Activated CD4-positive, alpha-beta T cell treated with anti-CD3 and anti-CD28 coated beads for 4 hours (primary cell): Measurements from ENCODE around the gene PPP1R13L.
"Not testable (repeated sequence)": the region's sequence is repeated elsewhere in the genome, so short reads cannot be mapped to it uniquely, and the experiment has no call there.

Experiments used
- DNase-seq, 2 donors: peaks; one replicate each; pipeline ENCODE4 v3.0.0-alpha.2; 2020

The PPP1R13L gene

DNA sequence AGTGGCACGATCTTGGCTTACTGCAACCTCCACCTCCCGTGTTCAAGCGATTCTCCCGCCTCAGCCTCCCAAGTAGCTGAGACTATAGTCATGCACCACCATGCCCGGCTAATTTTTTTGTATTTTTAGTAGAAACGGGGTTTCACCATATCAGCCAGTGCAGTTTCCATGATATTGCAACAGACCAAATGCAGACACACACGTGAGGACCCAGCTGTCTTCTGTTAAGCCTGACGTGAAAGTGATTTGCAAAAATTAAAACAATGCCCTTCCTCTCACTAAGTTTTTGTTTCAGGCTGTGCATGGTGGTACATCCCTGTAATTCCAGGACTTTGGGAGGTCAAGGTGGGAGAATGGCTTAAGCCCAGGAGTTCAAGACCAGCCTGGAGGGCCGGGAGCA lies 26.1 kb upstream of the PPP1R13L start:
- DNase-seq = not testable (repeated sequence)

DNA sequence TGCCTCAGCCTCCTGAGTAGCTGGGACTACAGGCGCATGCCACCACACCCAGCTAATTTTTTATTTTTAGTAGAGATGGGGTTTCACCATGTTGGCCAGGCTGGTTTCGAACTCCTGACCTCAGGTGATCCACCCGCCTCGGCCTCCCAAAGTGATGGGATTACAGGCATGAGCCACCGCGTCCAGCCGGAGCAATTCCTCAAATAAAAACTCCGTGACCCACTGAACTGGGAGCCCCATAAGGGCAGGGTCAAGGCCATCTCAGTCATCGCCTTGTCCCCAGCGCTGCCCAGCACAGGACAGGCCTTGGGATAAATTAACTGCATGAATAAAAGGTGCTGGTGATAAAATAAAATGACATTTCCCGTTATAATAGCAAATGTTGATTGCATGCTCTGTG lies 25.0 kb upstream of the PPP1R13L start:
- DNase-seq = not testable (repeated sequence)

- no peak for DNase-seq
These were observed 23.7 kb upstream of the PPP1R13L start for GRCh38 chr19:45428384-45429231.

- DNase-seq = peak in 1 of 2 donors; percentile 52
These were observed 19.6 kb upstream of the PPP1R13L start for GRCh38 chr19:45424191-45425058.

- DNase-seq = peak; percentile 50 to 53
These were observed 18.8 kb upstream of the PPP1R13L start, which contains the start of gene ERCC1 for GRCh38 chr19:45423589-45424190. Gene ERCC1, minus strand, starts transcription at chr19:45423917. Its CDS starts 543 bp downstream, at chr19:45423374.

DNA sequence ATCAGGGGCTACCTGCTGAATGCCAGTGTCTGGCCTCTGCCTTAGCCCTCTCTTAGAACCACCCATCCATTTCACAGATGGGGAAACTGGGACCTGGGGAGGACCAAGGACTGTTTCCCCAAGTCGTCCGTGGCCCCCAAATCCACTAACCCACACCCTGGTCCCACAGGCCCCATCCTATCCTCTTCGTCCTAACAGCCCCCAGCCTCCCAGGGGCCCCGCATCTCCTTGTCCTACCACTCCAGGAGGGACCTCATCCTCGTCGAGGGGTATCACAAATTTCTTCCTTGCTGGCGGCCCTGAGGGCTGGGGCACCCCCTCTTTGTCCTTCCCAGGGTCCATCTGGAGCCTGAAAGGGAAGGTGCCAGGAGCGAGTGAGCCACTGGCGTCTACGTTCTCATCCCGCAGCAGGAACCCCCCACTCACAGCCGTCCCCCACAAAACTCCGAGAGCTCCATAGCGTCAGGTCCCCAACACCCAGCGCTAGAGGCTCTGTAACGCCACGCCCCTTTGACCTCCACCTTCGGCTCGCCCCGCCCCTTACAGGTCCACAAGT lies 18.2 kb upstream of the PPP1R13L start:
- peak; percentile 83 to 87 for DNase-seq

- no peak for DNase-seq
These were observed 17.2 kb upstream of the PPP1R13L start for GRCh38 chr19:45421947-45422498.

- no peak for DNase-seq
These were observed 16.0 kb upstream of the PPP1R13L start for GRCh38 chr19:45420871-45421270.

- DNase-seq = no peak
These were observed 15.5 kb upstream of the PPP1R13L start for GRCh38 chr19:45420356-45420755.

GRCh38 chr19:45419895-45420294 lies 15.0 kb upstream of the PPP1R13L start:
- no peak for DNase-seq

- no peak for DNase-seq
These were observed 14.5 kb upstream of the PPP1R13L start for GRCh38 chr19:45419396-45419795.

- no peak for DNase-seq
These were observed 13.9 kb upstream of the PPP1R13L start for GRCh38 chr19:45418802-45419201.

- no peak for DNase-seq
These were observed 12.3 kb upstream of the PPP1R13L start for GRCh38 chr19:45417151-45417550.

- DNase-seq = no peak
These were observed 9.6 kb upstream of the PPP1R13L start for GRCh38 chr19:45414468-45414867.

GRCh38 chr19:45413497-45413896 lies 8.6 kb upstream of the PPP1R13L start:
- DNase-seq = no peak

DNA sequence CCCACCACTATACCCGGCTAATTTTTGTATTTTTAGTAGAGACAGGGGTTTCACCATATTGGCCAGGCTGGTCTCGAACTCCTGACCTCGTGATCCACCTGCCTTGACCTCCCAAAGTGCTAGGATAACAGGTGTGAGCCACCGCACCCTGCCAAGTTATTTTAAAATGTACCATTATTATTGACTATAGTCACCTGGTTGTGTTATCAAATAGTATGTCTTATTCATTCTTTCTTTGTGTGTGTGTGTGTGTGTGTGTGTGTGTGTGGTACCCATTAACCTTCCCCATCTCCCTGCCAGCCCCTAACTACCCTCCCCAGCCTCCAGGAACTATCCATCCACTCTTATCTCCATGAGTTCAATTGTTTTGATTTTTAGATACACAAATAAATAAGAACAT lies 5.5 kb upstream of the PPP1R13L start:
- DNase-seq = not testable (repeated sequence)

GRCh38 chr19:45409557-45409920 lies 4.7 kb upstream of the PPP1R13L start:
- DNase-seq = no peak

- no peak for DNase-seq
These were observed 4.1 kb upstream of the PPP1R13L start for GRCh38 chr19:45408830-45409556.

DNA sequence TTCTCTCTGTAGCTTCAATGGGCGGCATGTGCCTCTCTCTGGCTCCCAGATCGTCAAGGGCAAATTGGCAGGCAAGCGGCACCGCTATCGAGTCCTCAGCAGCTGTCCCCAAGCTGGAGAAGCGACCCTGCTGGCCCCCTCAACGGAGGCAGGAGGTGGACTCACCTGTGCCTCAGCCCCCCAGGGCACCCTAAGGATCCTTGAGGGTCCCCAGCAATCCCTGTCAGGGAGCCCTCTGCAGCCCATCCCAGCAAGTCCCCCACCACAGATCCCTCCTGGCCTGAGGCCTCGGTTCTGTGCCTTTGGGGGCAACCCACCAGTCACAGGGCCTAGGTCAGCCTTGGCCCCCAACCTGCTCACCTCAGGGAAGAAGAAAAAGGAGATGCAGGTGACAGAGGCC lies 3.3 kb upstream of the PPP1R13L start:
- DNase-seq = no peak

- not testable (repeated sequence) for DNase-seq
These were observed 2.7 kb upstream of the PPP1R13L start for GRCh38 chr19:45407585-45407984.

DNA sequence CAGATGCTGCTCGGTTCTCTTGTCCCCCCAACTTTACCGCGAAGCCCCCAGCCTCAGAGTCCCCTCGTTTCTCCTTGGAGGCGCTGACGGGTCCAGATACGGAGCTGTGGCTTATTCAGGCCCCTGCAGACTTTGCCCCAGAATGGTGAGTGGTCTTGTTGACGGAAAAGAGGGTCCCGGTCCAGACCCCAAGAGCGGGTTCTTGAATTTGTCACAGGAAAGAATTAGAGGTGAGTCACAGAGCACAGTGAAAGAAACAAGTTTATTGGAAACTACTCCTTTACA lies 2.2 kb upstream of the PPP1R13L start:
- DNase-seq = no peak
